ENCODE measurements around the gene BHLHE40.
A peak's percentile ranks its signal among the peaks of the same experiment; 100 is the strongest.

The BHLHE40 gene

DNA sequence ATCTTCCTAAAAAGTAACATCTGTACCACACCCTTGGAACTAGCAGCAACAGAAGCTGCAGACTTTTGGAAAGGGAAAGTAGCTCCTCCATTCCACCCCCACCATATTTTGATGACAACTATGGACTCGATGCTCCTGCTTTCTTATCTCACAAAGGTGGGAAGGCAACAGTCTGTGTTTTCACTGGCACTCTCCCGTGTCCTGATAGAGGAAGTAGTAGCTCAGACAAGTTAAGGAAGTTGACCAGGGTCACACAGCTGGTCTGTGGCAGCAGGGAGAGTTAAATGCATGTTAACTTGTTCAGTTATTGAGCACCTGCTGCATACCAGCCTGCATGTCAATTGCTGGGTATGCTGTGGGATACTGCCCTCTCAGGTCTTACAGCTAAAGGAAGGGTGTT is 33.1 kb downstream of the BHLHE40 start:
- Histone ChIP-seq H3K36me3 (ENCODE audit: control insufficient read depth in 2 of 2, insufficient read depth in 2 of 2, low read length in 2 of 2) (no peaks in the 10 kb centered on the region), H3K9me3 (ENCODE audit: control insufficient read depth in 2 of 2, low read length in 2 of 2) (no peaks in the 10 kb centered on the region), H3K4me3 (ENCODE audit: low read length in 2 of 2) (no peak overlapping the region), H3K9ac (ENCODE audit: low read length in 2 of 2) (no peak overlapping the region), H3K4me1 (ENCODE audit: control insufficient read depth, insufficient read depth, low read length) (peaks cover 2% of the 10 kb centered on the region), H3K27me3 (ENCODE audit: control insufficient read depth in 1 of 2, insufficient read depth in 2 of 2, low read length in 2 of 2) (no peaks in the 10 kb centered on the region), H3K27ac (ENCODE audit: low read length) (no peak overlapping the region)

DNA sequence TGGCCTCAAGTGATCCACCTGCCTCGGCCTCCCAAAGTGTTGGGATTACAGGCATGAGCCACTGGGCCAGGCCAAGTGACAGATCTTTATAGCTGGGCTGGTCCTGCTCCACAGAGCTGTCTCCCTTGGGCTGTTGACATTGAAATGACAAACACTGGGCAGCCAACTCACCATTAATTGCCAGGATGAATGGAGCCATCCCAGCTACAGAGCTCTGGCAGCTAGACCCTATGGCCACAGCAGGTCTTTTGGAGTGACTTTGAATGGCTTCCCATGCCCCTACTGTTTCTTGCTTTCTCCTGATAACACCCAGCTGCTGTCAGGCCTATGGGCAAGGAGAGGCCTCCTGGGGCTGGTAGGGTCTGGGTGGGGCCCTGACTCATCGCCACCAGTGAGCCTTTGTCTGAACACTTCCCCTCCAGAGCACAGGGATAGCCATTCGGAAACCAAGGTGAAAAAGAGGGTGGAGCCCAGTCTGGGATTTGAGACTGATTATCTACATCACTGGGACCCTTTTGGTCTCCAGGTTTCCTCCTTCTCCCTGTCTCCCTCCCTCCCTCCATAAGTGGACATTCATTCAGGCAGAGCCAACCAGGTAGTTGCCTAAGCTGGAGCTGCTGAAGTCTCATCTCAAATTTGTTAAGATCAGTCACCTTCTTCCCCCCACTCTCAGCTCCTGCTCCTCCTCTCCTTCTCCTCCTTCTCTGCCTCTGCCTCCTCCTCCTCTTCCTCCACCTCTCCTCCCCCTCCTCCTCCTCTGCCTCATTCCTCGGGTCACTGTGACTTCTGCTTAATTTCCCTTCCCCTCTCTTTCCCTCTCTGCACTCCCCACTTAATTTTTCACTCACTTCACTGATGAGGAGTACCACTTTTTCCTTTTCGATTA is 34.0 kb downstream of the BHLHE40 start:
- no peaks in the 10 kb centered on the region for H3K27me3 ChIP-seq (ENCODE audit: control insufficient read depth in 1 of 2, insufficient read depth in 2 of 2, low read length in 2 of 2)
- no peaks in the 10 kb centered on the region for H3K9me3 ChIP-seq (ENCODE audit: control insufficient read depth in 2 of 2, low read length in 2 of 2)
- no peak overlapping the region for H3K4me3 ChIP-seq (ENCODE audit: low read length in 2 of 2)
- no peaks in the 10 kb centered on the region for H3K36me3 ChIP-seq (ENCODE audit: control insufficient read depth in 2 of 2, insufficient read depth in 2 of 2, low read length in 2 of 2)
- no peak overlapping the region for H3K27ac ChIP-seq (ENCODE audit: low read length)
- H3K4me1 ChIP-seq (ENCODE audit: control insufficient read depth, insufficient read depth, low read length), result peaks cover 6% of the 10 kb centered on the region
- H3K9ac ChIP-seq (ENCODE audit: low read length in 2 of 2), result no peak overlapping the region

DNA sequence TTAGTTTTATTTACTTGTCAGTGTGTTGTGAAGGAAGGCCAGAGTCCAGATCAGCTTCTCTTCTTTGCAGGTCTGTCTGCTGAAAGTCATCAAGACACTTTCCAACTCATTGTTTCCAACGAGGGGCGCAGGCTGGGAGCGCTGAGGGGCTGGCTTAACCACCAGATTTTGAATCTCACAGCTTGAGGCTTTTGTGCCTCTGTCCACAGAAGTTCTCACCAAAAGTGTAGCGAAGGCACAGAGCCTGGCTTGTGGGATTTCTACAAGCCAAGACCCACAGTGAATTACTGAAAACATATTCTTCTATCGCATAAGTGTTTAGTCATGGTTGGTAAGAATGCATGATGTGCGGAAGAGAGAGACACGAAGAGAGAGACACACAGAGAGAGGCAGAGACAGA is 35.2 kb downstream of the BHLHE40 start:
- Histone ChIP-seq H3K36me3 (ENCODE audit: control insufficient read depth in 2 of 2, insufficient read depth in 2 of 2, low read length in 2 of 2) (no peaks in the 10 kb centered on the region), H3K4me3 (ENCODE audit: low read length in 2 of 2) (no peak overlapping the region), H3K27ac (ENCODE audit: low read length) (no peak overlapping the region), H3K9me3 (ENCODE audit: control insufficient read depth in 2 of 2, low read length in 2 of 2) (no peaks in the 10 kb centered on the region), H3K27me3 (ENCODE audit: control insufficient read depth in 1 of 2, insufficient read depth in 2 of 2, low read length in 2 of 2) (no peaks in the 10 kb centered on the region), H3K9ac (ENCODE audit: low read length in 2 of 2) (no peak overlapping the region), H3K4me1 (ENCODE audit: control insufficient read depth, insufficient read depth, low read length) (peaks cover 10% of the 10 kb centered on the region)

DNA sequence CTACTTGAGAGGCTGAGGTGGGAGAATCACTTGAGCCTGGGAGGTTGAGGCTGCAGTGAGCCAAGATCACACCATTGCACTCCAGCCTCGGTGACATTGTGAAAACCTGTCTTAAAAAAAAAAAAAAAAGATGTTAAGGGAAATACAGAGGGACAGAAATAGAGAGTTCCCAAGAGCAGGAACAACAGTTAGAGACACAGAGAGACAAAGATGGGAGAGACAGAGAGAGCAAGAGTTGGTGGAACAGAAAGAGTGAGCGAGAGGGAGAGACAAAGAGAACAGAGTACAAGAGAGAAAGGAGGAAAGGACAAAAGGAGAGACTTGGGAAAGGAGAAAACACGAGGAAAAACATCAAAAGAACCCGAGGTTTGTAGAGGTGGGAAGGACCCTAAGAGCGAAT is 35.8 kb downstream of the BHLHE40 start:
- no peak overlapping the region for H3K4me3 ChIP-seq (ENCODE audit: low read length in 2 of 2)
- no peaks in the 10 kb centered on the region for H3K27me3 ChIP-seq (ENCODE audit: control insufficient read depth in 1 of 2, insufficient read depth in 2 of 2, low read length in 2 of 2)
- no peak overlapping the region for H3K9ac ChIP-seq (ENCODE audit: low read length in 2 of 2)
- no peaks in the 10 kb centered on the region for H3K9me3 ChIP-seq (ENCODE audit: control insufficient read depth in 2 of 2, low read length in 2 of 2)
- H3K4me1 ChIP-seq (ENCODE audit: control insufficient read depth, insufficient read depth, low read length), result peaks cover 10% of the 10 kb centered on the region
- no peaks in the 10 kb centered on the region for H3K36me3 ChIP-seq (ENCODE audit: control insufficient read depth in 2 of 2, insufficient read depth in 2 of 2, low read length in 2 of 2)
- H3K27ac ChIP-seq (ENCODE audit: low read length), result no peak overlapping the region

DNA sequence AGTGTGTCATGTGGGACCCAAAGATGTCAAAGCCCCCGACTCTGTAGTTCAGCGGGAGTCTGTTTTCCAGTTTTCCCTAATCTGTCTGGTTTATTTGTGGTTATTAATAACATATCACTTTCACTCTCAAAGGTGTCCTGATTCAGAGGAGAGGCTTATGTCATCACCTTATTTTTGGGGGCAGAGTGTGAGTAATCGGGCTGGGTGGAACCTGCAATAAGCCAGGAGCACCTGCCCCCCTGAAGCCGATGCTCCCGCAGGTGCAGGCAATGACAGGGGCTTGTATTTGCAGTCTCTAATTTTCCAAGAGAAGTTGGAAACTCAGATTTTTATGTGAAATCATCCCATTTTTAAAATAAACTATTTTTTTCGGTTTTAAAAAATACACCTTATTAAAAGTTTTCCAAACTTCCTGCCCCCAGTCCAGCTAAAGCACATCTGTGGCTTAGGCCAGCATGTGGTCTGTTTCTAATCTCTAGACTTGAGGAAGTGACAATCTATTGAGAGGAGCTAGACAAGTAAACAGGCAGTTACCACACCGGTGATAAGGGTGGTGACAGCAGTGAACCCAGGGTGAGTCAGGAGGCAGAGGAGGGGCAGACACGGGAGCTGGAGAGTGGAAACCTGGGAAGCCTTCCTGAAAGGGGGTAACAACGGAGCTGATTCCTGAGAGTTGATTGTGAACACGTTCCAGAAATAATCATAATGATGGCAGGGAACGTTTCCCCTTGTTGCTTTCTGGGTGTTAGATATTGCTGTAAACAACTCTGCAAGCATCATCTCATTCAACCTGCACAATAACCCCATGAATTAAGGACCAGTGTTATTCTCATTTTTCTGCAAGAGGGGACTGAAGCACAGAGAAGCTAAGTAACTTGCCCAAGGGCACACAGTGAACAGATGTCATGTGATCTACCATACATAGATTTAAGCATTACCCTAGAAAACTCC is 37.2 kb downstream of the BHLHE40 start:
- no peak overlapping the region for H3K27ac ChIP-seq (ENCODE audit: low read length)
- H3K9me3 ChIP-seq (ENCODE audit: control insufficient read depth in 2 of 2, low read length in 2 of 2), result no peaks in the 10 kb centered on the region
- H3K27me3 ChIP-seq (ENCODE audit: control insufficient read depth in 1 of 2, insufficient read depth in 2 of 2, low read length in 2 of 2), result no peaks in the 10 kb centered on the region
- H3K4me1 ChIP-seq (ENCODE audit: control insufficient read depth, insufficient read depth, low read length), result peaks cover 10% of the 10 kb centered on the region
- H3K9ac ChIP-seq (ENCODE audit: low read length in 2 of 2), result no peak overlapping the region
- no peaks in the 10 kb centered on the region for H3K36me3 ChIP-seq (ENCODE audit: control insufficient read depth in 2 of 2, insufficient read depth in 2 of 2, low read length in 2 of 2)
- no peak overlapping the region for H3K4me3 ChIP-seq (ENCODE audit: low read length in 2 of 2)

DNA sequence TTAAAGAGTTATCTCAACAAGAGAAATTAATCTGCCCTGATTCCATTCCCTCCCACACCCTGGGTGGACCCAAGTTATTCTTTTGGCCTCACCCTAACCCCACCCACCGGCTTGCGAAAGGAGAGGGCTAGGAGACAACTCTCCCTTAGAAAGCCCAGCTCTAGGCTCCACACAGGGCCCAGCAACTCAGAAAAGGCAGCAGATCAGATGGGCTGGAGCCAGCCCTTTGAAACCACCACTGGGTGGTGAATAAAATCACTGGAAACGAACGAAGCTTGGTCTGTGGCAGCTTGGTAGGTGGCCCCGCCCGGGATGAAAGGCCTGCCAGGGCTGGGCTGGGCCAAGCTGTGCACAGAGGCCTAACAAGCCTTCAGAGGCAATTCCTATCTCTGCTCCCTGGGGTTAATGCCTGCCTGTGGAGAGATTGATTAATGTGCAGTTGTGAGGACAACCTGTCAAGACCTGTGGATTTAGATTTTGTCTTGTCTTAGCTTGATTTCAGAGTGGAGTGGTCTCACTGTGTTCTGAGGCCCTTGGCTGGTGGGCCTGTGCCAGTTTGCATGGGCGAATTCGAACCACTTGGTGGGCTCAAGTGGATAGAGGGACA is 38.8 kb downstream of the BHLHE40 start:
- Histone ChIP-seq H3K27me3 (ENCODE audit: control insufficient read depth in 1 of 2, insufficient read depth in 2 of 2, low read length in 2 of 2) (no peaks in the 10 kb centered on the region), H3K4me1 (ENCODE audit: control insufficient read depth, insufficient read depth, low read length) (peaks cover 10% of the 10 kb centered on the region), H3K9me3 (ENCODE audit: control insufficient read depth in 2 of 2, low read length in 2 of 2) (no peaks in the 10 kb centered on the region), H3K9ac (ENCODE audit: low read length in 2 of 2) (no peak overlapping the region), H3K27ac (ENCODE audit: low read length) (peak overlapping the region; percentile 24), H3K36me3 (ENCODE audit: control insufficient read depth in 2 of 2, insufficient read depth in 2 of 2, low read length in 2 of 2) (no peaks in the 10 kb centered on the region), H3K4me3 (ENCODE audit: low read length in 2 of 2) (no peak overlapping the region)

DNA sequence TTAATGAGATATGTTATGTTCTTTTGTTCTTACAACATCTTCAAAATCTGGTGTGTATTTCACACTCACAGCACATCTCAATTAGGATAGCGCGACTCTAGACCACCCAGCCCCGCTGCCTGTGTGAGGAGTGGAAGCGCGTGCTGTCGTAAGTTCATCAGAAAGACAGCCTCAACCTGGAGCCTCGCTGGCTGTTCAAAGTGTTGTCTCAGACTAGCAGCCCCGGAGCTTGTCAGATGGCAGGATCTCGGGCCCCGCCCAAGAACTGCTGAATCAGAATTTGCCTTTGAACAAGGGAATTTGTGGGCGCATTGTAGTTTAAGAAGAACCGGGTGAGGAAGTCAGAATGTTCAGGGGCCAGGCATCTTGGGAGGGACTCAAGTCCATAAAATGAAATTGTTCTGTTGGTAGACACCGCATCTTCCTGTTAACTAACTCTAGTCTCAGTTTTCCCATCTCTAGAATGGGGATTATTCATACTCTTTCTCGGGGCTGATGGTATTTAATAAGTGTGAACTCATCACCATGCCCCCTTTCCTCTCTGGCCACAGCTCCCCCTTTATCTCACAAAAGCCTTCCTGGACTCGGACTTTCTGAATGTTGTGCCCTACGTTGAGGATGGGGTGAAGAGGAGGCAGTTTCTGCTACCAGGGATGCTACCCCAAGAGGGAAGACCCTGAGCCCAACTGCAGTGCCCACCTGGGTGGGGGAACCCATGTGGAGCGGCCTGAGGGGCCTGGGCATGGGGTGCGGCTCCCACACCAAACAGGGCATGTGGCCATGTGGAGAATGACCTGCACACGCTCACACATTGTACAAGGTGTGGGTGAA is 40.4 kb downstream of the BHLHE40 start:
- Histone ChIP-seq H3K4me3 (ENCODE audit: low read length in 2 of 2) (no peak overlapping the region), H3K27ac (ENCODE audit: low read length) (no peak overlapping the region), H3K4me1 (ENCODE audit: control insufficient read depth, insufficient read depth, low read length) (peaks cover 7% of the 10 kb centered on the region), H3K9ac (ENCODE audit: low read length in 2 of 2) (no peak overlapping the region), H3K27me3 (ENCODE audit: control insufficient read depth in 1 of 2, insufficient read depth in 2 of 2, low read length in 2 of 2) (no peaks in the 10 kb centered on the region), H3K36me3 (ENCODE audit: control insufficient read depth in 2 of 2, insufficient read depth in 2 of 2, low read length in 2 of 2) (no peaks in the 10 kb centered on the region), H3K9me3 (ENCODE audit: control insufficient read depth in 2 of 2, low read length in 2 of 2) (no peaks in the 10 kb centered on the region)

DNA sequence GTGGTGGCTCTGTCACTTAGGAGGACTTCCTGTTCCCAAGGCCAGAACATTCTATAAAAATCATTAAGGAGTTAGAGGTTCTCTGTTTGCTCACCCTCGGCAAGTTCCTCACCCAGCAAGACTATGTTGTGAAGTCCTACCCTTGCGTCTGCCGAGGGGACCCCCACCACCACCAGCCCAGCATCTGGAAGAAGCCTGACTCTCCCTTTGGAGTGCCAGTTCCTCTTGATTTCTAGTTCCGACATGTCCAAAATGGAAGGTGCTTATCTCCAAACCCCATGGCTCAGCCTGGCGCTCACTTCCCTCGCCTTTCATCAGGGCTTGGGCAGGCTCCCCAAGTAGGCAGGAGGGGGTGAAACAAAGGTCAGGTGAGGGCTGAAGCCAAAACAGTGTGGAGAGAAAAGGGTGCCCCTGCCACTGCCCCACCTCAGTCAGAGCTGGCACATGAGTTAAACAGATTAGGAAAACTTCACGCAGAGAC is 41.0 kb downstream of the BHLHE40 start:
- no peak overlapping the region for H3K4me3 ChIP-seq (ENCODE audit: low read length in 2 of 2)
- no peak overlapping the region for H3K9ac ChIP-seq (ENCODE audit: low read length in 2 of 2)
- H3K9me3 ChIP-seq (ENCODE audit: control insufficient read depth in 2 of 2, low read length in 2 of 2), result no peaks in the 10 kb centered on the region
- no peaks in the 10 kb centered on the region for H3K36me3 ChIP-seq (ENCODE audit: control insufficient read depth in 2 of 2, insufficient read depth in 2 of 2, low read length in 2 of 2)
- no peak overlapping the region for H3K27ac ChIP-seq (ENCODE audit: low read length)
- peaks cover 7% of the 10 kb centered on the region for H3K4me1 ChIP-seq (ENCODE audit: control insufficient read depth, insufficient read depth, low read length)
- H3K27me3 ChIP-seq (ENCODE audit: control insufficient read depth in 1 of 2, insufficient read depth in 2 of 2, low read length in 2 of 2), result no peaks in the 10 kb centered on the region

DNA sequence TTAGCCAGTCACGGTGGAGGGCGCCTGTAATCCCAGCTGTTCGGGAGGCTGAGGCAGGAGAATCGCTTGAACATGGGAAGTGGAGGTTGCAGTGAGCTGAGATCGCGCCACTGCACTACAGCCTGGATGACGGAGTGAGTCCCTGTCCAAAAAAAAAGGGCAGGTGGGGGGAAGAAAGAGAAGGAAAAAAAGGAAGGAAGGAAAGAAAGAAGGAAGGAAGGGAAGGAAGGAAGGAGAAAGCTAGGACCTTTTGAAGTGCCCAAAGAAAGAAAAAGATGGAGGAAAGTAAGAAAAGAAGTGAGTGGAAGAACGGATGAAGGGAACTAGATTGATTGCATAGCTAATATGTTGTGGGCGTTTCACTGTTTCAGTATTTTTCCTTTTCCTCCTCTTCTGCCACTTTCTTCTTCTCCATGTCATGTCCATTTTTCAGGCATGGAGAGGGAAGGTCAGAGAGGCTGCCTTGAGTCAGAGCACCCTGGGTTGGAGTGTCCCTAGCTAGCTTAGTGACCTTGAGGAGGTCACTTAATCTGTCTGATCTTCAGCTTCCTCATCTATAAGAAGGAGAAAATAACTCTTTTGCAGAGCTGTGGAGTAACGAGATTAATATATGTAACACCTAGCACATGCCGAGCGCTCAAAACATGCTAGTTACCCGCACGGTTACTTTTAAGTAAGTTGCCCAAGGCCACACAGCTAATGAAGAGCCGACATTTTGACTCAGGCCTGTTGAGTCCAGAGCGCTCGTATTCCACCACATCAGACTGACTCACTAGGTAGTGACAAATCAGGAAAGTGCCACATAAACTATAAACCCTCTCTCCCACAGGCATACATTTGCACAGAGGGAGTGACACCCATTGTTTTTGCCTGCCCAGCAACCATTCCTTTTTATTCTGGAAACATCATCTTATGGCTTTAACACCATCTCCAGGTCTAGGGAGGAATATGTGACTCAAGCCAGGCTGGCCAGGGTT is 42.2 kb downstream of the BHLHE40 start:
- Histone ChIP-seq H3K4me3 (ENCODE audit: low read length in 2 of 2) (no peak overlapping the region), H3K36me3 (ENCODE audit: control insufficient read depth in 2 of 2, insufficient read depth in 2 of 2, low read length in 2 of 2) (no peaks in the 10 kb centered on the region), H3K4me1 (ENCODE audit: control insufficient read depth, insufficient read depth, low read length) (peaks cover 11% of the 10 kb centered on the region), H3K27ac (ENCODE audit: low read length) (no peak overlapping the region), H3K9me3 (ENCODE audit: control insufficient read depth in 2 of 2, low read length in 2 of 2) (no peaks in the 10 kb centered on the region), H3K27me3 (ENCODE audit: control insufficient read depth in 1 of 2, insufficient read depth in 2 of 2, low read length in 2 of 2) (no peaks in the 10 kb centered on the region), H3K9ac (ENCODE audit: low read length in 2 of 2) (no peak overlapping the region)
